Activated CD8-positive, alpha-beta memory T cell treated with anti-CD3 and anti-CD28 coated beads for 48 hours (primary cell): ENCODE results near the gene TSGA10IP.

Experiments
- DNase-seq, 3 experiments: peaks; one replicate each; pipeline ENCODE4 v3.0.0-alpha.2; 2020; ENCODE audit warnings: low read depth in 2 of 3, low spot score in 2 of 3

Gene TSGA10IP

GRCh38 chr11:65973439-65974110 is 28.3 kb downstream of the TSGA10IP start:
- no peak for DNase-seq

GRCh38 chr11:65975771-65976170 is 30.5 kb downstream of the TSGA10IP start:
- DNase-seq: no peak

GRCh38 chr11:65976216-65977176 is 31.2 kb downstream of the TSGA10IP start:
- no peak for DNase-seq

- DNase-seq: no peak
These were observed 32.5 kb downstream of the TSGA10IP start for GRCh38 chr11:65977621-65978390.

GRCh38 chr11:65978391-65979238 is 33.3 kb downstream of the TSGA10IP start:
- DNase-seq: no peak

- DNase-seq: no peak
These were observed 34.0 kb downstream of the TSGA10IP start for GRCh38 chr11:65979261-65979759.

- no peak for DNase-seq
These were observed 35.9 kb downstream of the TSGA10IP start for GRCh38 chr11:65981101-65981740.

GRCh38 chr11:65981972-65982823 is 36.9 kb downstream of the TSGA10IP start:
- DNase-seq: no peak

- DNase-seq: no peak
These were observed 37.7 kb downstream of the TSGA10IP start for GRCh38 chr11:65982824-65983588.

- DNase-seq: no peak
These were observed 38.3 kb downstream of the TSGA10IP start for GRCh38 chr11:65983589-65983987.

- DNase-seq: no peak
These were observed 42.1 kb downstream of the TSGA10IP start for GRCh38 chr11:65987336-65987735.

GRCh38 chr11:65988791-65989592 is 43.7 kb downstream of the TSGA10IP start:
- peak; percentile 67 to 70 (median 68) for DNase-seq

- no peak for DNase-seq
These were observed 46.8 kb downstream of the TSGA10IP start for GRCh38 chr11:65992056-65992455.

GRCh38 chr11:65997286-65997685 is 52.0 kb downstream of the TSGA10IP start:
- DNase-seq: no peak

GRCh38 chr11:66001942-66002647 is 56.8 kb downstream of the TSGA10IP start, which contains the start of the genes BANF1 and EIF1AD:
TSS of gene BANF1 (plus strand) at chr11:66002503. CDS start at chr11:66003251, 748 bp downstream.
TSS of gene EIF1AD (minus strand) at chr11:66002157. CDS start at chr11:66000389, 1,768 bp downstream.
- peak; percentile 67 to 86 (median 85) for DNase-seq

GRCh38 chr11:66002648-66003225 is 57.5 kb downstream of the TSGA10IP start:
- DNase-seq: no peak
